Lower leg skin (tissue), 4 donors: ENCODE measurements around the gene TMSB10. TPM values are rescaled to one million over a fixed set of nuclear protein-coding genes. Genes with fewer than 3 reads are reported as not detected.
A peak's percentile ranks its signal among the peaks of the same experiment; 100 is the strongest.

Experiments used
- DNase-seq, 2 donors: peaks; one replicate each; pipeline ENCODE4 v3.0.0-alpha.2; 2019; ENCODE audit warnings: low spot score in 2 of 2
- H3K4me3 ChIP-seq: fragments of 200-600 bp; sonication (generic); 2 replicates; pipeline ENCODE4 v1.5.1; 2017; ENCODE audit warnings: mild to moderate bottlenecking, low read depth; ENCODE audit not compliant: poor library complexity, severe bottlenecking
- CTCF ChIP-seq, 3 donors: fragments of 450-650 bp; IDR thresholded peaks; one replicate each; pipeline ENCODE4 v1.5.1; 2016; ENCODE audit warnings: antibody characterized with exemption in 3 of 3, mild to moderate bottlenecking in 3 of 3, moderate library complexity in 2 of 3
- POLR2A ChIP-seq, 2 donors: fragments of 450-650 bp; IDR thresholded peaks; one replicate each; pipeline ENCODE4 v1.6.1; 2016 to 2017; ENCODE audit warnings: antibody characterized with exemption in 2 of 2, mild to moderate bottlenecking in 1 of 2, moderate library complexity in 1 of 2
- WGBS, 2 donors: methylation state at CpG; one replicate each; pipeline ENCODE4 v1.1.5; 2018; 5-methylcytosine and 5-hydroxymethylcytosine counted together
- intact Hi-C: fragments of 100-400 bp; cut with DNase I; formaldehyde crosslinking; loops from one replicate; pipeline ENCODE4 v1.15.0; 2023; ENCODE audit warnings: low total_unique reads
- total RNA-seq, 4 donors: library from RNA; depleted of rRNA; stranded (reverse); fragments of >200 nt; gene quantifications; one replicate each; pipeline ENCODE4 v1.1.0, GENCODE V29; 2016

TMSB10 gene
- total RNA-seq: 1,000 to 10,000 TPM in 2 of 4 donors, 100 to 1,000 TPM in 2; 774 to 1,415 (median 1,103) TPM

- TF ChIP-seq CTCF (IDR thresholded peaks at IDR 0.05): no peak
- TF ChIP-seq POLR2A (IDR thresholded peaks at IDR 0.05): peak in 1 of 2 donors; percentile 91
- H3K4me3 ChIP-seq: peak within 1 kb of the TSS; percentile 68
- DNase-seq: peak; percentile 85 to 98
- WGBS, 2 donors: 0% methylated on average over 37 to 77 of the region's 94 CpGs
- intact Hi-C loops: no loop called here
These were observed at the start of gene TMSB10 for GRCh38 chr2:84905181-84906107. TMSB10 (plus strand) TSS chr2:84905656.

GRCh38 chr2:84855731-84856130 lies 49.7 kb upstream of the TMSB10 start:
- peak in 1 of 2 donors; percentile 69 for DNase-seq
- no peak for TF ChIP-seq POLR2A (IDR thresholded peaks at IDR 0.05)
- no peak for TF ChIP-seq CTCF (IDR thresholded peaks at IDR 0.05)
- H3K4me3 ChIP-seq: no peak overlapping the region
- intact Hi-C loops: no loop called here
- 35 to 40% methylated on average over 11 of the region's 11 CpGs for WGBS, 2 donors

GRCh38 chr2:84856787-84857186 lies 48.7 kb upstream of the TMSB10 start:
- no peak for TF ChIP-seq POLR2A (IDR thresholded peaks at IDR 0.05)
- TF ChIP-seq CTCF (IDR thresholded peaks at IDR 0.05): no peak
- no peak overlapping the region for H3K4me3 ChIP-seq
- intact Hi-C loops: no loop called here
- WGBS, 2 donors: 68 to 76% methylated on average over 6 of the region's 6 CpGs
- DNase-seq: peak in 1 of 2 donors; percentile 37

- intact Hi-C loops: no loop called here
- WGBS, 2 donors: 67 to 88% methylated on average over 5 of the region's 5 CpGs
These were observed 47.9 kb upstream of the TMSB10 start for GRCh38 chr2:84857566-84857965.

GRCh38 chr2:84858123-84858522 lies 47.3 kb upstream of the TMSB10 start:
- no peak overlapping the region for H3K4me3 ChIP-seq
- TF ChIP-seq POLR2A (IDR thresholded peaks at IDR 0.05): no peak
- TF ChIP-seq CTCF (IDR thresholded peaks at IDR 0.05): no peak
- DNase-seq: peak in 1 of 2 donors; percentile 14
- 75 to 91% methylated on average over 3 of the region's 3 CpGs for WGBS, 2 donors
- intact Hi-C loops: no loop called here

More at GRCh38 chr2:84857566-84857965, 47.9 kb upstream of the TMSB10 start:
- TF ChIP-seq POLR2A (IDR thresholded peaks at IDR 0.05) (no peak), CTCF (IDR thresholded peaks at IDR 0.05) (no peak)
- DNase-seq: peak in 1 of 2 donors; percentile 60
- no peak overlapping the region for H3K4me3 ChIP-seq
